ENCODE data around the gene HOXD3. TPM values are rescaled to one million over a fixed set of nuclear protein-coding genes. Genes with fewer than 3 reads are reported as not detected.
A peak's percentile ranks its signal among the peaks of the same experiment; 100 is the strongest.

HOXD3 gene
- total and polyA plus RNA-seq, 2 of the 8 experiments (the other 6 are each of a cell fraction or from before 2014, with no cell fraction given), result not detected

DNA sequence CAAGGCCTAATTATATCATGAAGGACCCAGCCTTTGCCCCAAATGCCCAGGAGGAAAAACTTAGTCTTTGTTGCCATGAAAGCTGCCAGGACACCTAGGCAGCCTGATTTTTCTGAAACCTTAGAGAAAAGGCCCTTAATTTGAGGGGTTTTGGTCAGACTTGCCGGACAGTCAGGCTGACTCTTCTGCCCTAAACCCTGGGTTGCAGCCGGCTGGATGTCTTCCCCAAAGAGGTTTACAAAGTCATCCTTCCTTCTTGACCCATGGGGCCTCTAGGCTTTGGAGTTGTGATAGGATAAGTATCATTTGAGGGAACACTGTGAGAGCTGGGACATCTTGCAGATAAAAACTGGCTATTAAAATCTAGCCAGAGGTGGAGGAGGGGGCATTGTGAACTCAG lies 28.9 kb downstream of the HOXD3 start:
- Histone ChIP-seq H3K36me3 (ENCODE audit: control insufficient read depth in 2 of 4, insufficient read depth in 4 of 4, low read length in 3 of 4) (no peaks in the 10 kb centered on the region), H4K91ac (replicated peaks; ENCODE audit: insufficient read length, low read length) (no peak overlapping the region), H3K79me2 (ENCODE audit: control insufficient read depth in 1 of 2, insufficient read depth in 2 of 2, low read length in 2 of 2) (no peaks in the 10 kb centered on the region), H3K18ac (ENCODE audit: extremely low read depth, low read length) (no peak overlapping the region), H3K4me1 (replicated peaks in 1 of 4; ENCODE audit: control insufficient read depth in 3 of 4, insufficient read depth in 4 of 4, low read length in 3 of 4) (peaks cover 3 to 6% (median 4%) of the 10 kb centered on the region in 4 experiments; a peak in 5 of 7 replicates), H3K23me2 (ENCODE audit: low read depth, low read length) (peaks cover 11% of the 10 kb centered on the region; the same call in 1 of the 2 replicates), H3K23ac (ENCODE audit: insufficient read length) (no peak overlapping the region), H3K14ac (ENCODE audit: insufficient read length) (no peak overlapping the region), H2BK5ac (ENCODE audit: low read depth, low read length) (no peak overlapping the region), H3K9me3 (ENCODE audit: insufficient read depth in 2 of 2, low read depth in 1 of 2, low read length in 1 of 2) (no peaks in the 10 kb centered on the region), H2BK12ac (ENCODE audit: low read depth, low read length) (no peak overlapping the region), H2AK5ac (ENCODE audit: low read depth, low read length) (no peak overlapping the region), H2BK15ac (ENCODE audit: low read length) (no peak overlapping the region), H3K4me2 (ENCODE audit: insufficient read depth in 1 of 2, low read depth in 2 of 2, low read length in 2 of 2) (no peak overlapping the region), H3K79me1 (ENCODE audit: low read depth, low read length) (no peaks in the 10 kb centered on the region), H3K9ac (replicated peaks in 1 of 4; ENCODE audit: extremely low read depth in 1 of 4, low read depth in 3 of 4, low read length in 3 of 4) (no peak overlapping the region), H3K4me3 (ENCODE audit: extremely low read depth in 1 of 4, insufficient read depth in 2 of 4, low read depth in 3 of 4, low read length in 4 of 4) (no peak overlapping the region), H3K27ac (ENCODE audit: low read depth, low read length) (no peak overlapping the region), H2AFZ (ENCODE audit: low read length) (no peak overlapping the region), H4K5ac (ENCODE audit: insufficient read length, low read depth, low read length) (no peak overlapping the region), H4K8ac (ENCODE audit: extremely low read depth, insufficient read depth, low read length) (no peak overlapping the region), H2BK120ac (replicated peaks; ENCODE audit: low read depth, low read length) (no peak overlapping the region), H4K20me1 (replicated peaks in 1 of 2; ENCODE audit: control insufficient read depth in 1 of 2, insufficient read depth in 2 of 2, low read length in 2 of 2) (peaks cover 13 to 19% of the 10 kb centered on the region in 2 experiments), H3K4ac (replicated peaks; ENCODE audit: insufficient read length, low read depth, low read length) (no peak overlapping the region), H3K56ac (replicated peaks; ENCODE audit: insufficient read length, low read depth, low read length) (no peak overlapping the region), H2BK20ac (ENCODE audit: low read length) (no peak overlapping the region), H3K27me3 (replicated peaks in 1 of 4; ENCODE audit: control insufficient read depth in 3 of 4, extremely low read depth in 1 of 4, insufficient read depth in 3 of 4, low read length in 3 of 4) (peaks cover 81 to 99% (median 96%) of the 10 kb centered on the region in 4 experiments)
- ChIA-PET CTCF (ENCODE audit: partially characterized antibody) (interaction anchor here (0.8 to 8.7 kb wide), 5 partner anchors 12 to 269 kb away, joined by 3 to 60 read pairs (median 5); no protein-coding TSS in a partner anchor), POLR2A (ENCODE audit: partially characterized antibody) (interaction anchor here (1.5 kb wide), 1 partner anchor 11 kb away, joined by 3 read pairs; no protein-coding TSS in a partner anchor)
- FAIRE-seq, result no peak
- 82% methylated on average over 2 of the region's 2 CpGs; no CpG with 5 or more reads in 1 of the 2 experiments for WGBS, 2 experiments (ENCODE audit: extremely low coverage in 1 of 2, insufficient coverage in 1 of 2, insufficient read length in 1 of 2, insufficient replicate concordance in 2 of 2, low coverage in 1 of 2, low lambda C conversion rate in 2 of 2, missing lambda C conversion rate in 1 of 2)
- DNase-seq (ENCODE audit: low read depth in 1 of 2, low spot score in 2 of 2), result no peak
- TF ChIP-seq BCL11A (IDR thresholded peaks at IDR 0.05; ENCODE audit: low read depth in 2 of 2, low read length in 2 of 2), result no peak
- peak; percentile 23 for TF ChIP-seq RNF2 (IDR thresholded peaks at IDR 0.05; ENCODE audit: borderline replicate concordance, low read depth, low read length, missing control alignments, poor library complexity, severe bottlenecking)
- TF ChIP-seq PHF8 (conservative IDR thresholded peaks at IDR 0.05; ENCODE audit: low read depth, low read length), result no peak
- no peak for TF ChIP-seq SIN3A (conservative IDR thresholded peaks at IDR 0.05 in 1 of 2, IDR thresholded peaks at IDR 0.05 in 1 of 2; ENCODE audit: low read depth in 1 of 2, low read length in 2 of 2)
- TF ChIP-seq TEAD4 (IDR thresholded peaks at IDR 0.05; ENCODE audit: low read depth, low read length), result no peak
